GM12872 (cell line): ENCODE data around the gene GPC6.

Experiments used
- CTCF ChIP-seq: IDR thresholded peaks from 3 replicates; pipeline ENCODE4 v1.5.1; 2011; ENCODE audit warnings: low read depth, mild to moderate bottlenecking, low read length, moderate library complexity; ENCODE audit not compliant: insufficient read depth

GPC6 gene

GRCh38 chr13:94063848-94064247 is 837.2 kb downstream of the GPC6 start:
- TF ChIP-seq CTCF: no peak

- TF ChIP-seq CTCF: no peak
Observed at GRCh38 chr13:94065741-94066140, 839.1 kb downstream of the GPC6 start.

- TF ChIP-seq CTCF: no peak
Observed at GRCh38 chr13:94073007-94073744, 846.6 kb downstream of the GPC6 start.

- TF ChIP-seq CTCF: no peak
Observed at GRCh38 chr13:94079876-94080275, 853.3 kb downstream of the GPC6 start.

- no peak for TF ChIP-seq CTCF
Observed at GRCh38 chr13:94080527-94080926, 853.9 kb downstream of the GPC6 start.

- no peak for TF ChIP-seq CTCF
Observed at GRCh38 chr13:94087100-94087499, 860.5 kb downstream of the GPC6 start.

- no peak for TF ChIP-seq CTCF
Observed at GRCh38 chr13:94088742-94089141, 862.1 kb downstream of the GPC6 start.
